ENCODE results near the gene MYLK4.

GRCh38 chr6:2636672-2637071 lies 114.0 kb downstream of the MYLK4 start:
- TF ChIP-seq CTCF (conservative IDR thresholded peaks at IDR 0.05; ENCODE audit: low read length) (no peak), EZH2phosphoT487 (IDR thresholded peaks at IDR 0.05; ENCODE audit: borderline replicate concordance) (no peak)

Data from Loucy (cell line).